Stimulated activated CD4-positive, alpha-beta T cell treated with anti-CD3 and anti-CD28 coated beads, Interleukin-15, amount 100 ng/mL, for 24 hours (primary cell): ENCODE measurements around the gene IL36B.

Experiments
- DNase-seq: peaks from one replicate; pipeline ENCODE4 v3.0.0-alpha.2; 2020

IL36B gene

GRCh38 chr2:113075600-113075999 lies 22.9 kb upstream of the IL36B start:
- DNase-seq, result no peak

GRCh38 chr2:113075030-113075429 lies 22.4 kb upstream of the IL36B start:
- no peak for DNase-seq

DNA sequence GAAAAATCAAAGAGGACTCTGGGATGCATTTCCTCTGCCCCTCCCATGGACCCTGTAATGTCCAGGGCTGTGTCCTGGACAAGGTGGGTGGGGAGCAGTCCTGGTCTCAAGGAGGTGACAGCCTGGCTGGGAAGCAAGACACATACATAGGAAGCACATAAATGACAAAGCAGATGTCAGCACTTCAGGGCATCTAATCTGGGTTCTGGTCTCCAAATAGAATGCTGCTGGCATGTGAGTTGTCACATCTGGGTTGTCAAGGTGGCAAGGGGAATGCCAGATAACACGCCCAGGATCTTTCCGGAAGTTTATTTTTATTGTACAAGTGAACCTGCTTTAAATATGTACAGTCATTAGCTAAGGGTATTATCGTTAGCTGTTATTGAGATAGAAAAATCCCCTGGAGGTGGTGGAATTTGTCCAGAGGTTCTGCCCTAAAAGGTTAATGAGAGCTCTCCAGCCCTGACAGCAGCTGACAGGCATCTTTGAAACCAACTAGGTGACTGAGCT lies 20.7 kb upstream of the IL36B start:
- no peak for DNase-seq

GRCh38 chr2:113072584-113072983 lies 19.9 kb upstream of the IL36B start:
- DNase-seq, result no peak

DNA sequence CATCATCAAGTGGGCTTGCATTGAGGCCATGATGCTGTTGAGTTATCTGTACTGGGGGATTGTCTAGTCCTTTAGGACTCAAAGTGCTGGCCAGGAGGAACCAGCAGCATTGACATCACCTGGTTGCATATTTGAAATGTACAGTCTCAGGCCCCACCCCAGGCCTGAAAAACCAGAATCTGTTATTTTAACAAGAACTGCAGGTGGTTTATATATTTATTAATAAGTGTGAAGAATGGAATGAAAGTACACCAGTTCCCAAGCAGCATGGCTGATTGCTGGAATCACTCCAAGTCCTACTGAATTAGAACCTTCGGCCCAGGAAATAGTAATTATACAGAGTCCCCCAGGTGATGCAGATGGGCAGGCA lies 17.9 kb upstream of the IL36B start:
- DNase-seq, result no peak

DNA sequence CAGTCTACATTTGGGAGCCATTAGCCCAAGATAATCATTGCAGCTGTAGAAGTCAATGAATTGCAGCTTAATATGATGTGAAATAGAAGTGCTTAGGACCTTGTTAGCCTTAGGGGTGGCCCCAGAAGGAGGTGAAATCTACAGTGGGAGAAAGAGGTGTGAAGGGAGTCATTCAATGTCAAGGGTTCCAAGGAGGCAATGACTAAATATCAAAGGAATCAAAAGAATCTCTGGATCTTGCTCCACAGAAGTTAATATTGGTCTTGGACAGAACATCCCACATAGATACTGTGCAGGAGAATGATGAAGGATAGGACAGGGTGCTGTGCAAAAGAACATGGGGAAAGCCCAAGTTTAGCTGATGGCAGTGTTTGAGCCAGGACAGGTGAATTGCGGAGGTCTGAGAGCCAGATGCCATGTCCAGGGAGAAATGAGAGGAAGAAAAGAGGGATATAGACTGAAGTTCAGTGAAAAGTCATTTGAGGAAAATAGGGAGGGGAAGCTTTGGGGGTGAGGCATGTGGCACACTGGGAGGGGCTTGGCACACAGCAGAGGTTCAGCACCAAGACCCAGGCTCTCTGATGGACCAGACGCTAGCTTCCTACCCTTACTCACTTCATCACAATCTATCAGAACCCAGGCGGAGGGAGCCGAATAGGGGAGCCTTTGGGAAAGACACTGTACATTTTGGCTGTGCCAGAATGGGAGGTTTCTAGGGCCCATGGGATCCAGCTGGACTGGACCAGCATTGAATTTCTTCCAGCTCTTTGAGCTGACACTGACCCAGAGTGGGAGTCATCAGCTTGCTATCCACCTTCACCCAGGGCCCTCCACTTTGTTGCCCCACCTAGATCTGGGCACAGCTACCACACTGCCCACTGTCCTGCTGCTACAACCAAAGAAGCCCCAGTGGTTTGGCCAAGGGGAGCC lies 17.3 kb upstream of the IL36B start:
- DNase-seq, result no peak

- no peak for DNase-seq
Measured at GRCh38 chr2:113068706-113069485, 16.2 kb upstream of the IL36B start.

DNA sequence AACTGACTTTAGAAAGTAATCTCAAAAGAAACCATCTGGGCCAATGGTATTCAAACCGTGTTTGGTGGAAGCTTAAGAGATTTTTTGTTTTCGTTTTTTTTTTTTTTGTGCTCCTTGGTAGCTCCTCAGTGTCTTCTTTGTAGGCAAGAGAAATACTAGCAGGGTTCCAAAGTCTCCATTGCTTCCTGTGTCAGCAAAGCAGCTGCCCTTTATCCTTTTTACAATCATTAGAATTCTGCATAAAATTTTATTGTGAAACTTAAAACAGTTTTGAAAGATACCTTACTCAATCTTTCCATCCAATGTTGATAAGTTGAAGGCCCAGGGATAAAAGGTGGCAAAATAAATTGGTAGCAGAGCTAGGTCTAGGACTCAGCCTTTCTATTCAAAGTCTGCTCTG lies 15.6 kb upstream of the IL36B start:
- no peak for DNase-seq

- no peak for DNase-seq
Measured at GRCh38 chr2:113067681-113068080, 15.0 kb upstream of the IL36B start, which contains the start of gene IL1F10. IL1F10 (plus strand) TSS chr2:113067970; CDS start chr2:113072739, 4,769 bp downstream.

DNA sequence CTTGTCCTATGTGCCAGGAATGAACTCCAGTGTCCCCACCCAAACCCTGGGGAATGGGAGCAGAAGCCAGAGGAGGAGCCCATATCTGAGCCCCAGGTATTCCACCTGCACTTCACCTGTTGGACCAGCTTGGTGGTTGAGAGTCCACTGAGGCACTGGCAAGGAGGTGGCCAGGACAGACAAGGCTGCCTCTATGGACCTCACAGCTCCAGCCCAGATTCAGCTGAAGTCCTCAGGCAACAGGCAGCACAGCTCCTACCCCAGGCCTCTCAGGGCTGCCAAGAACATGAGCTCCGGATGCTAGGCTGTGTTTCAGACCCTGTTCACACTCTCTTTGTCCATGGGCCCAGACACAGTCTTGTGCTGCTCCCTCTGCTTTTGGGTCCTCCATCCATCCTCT lies 12.2 kb upstream of the IL36B start:
- no peak for DNase-seq

GRCh38 chr2:113064281-113064680 lies 11.6 kb upstream of the IL36B start:
- DNase-seq, result no peak

- no peak for DNase-seq
Measured at GRCh38 chr2:113061896-113062770, 9.5 kb upstream of the IL36B start.

GRCh38 chr2:113061241-113061640 lies 8.6 kb upstream of the IL36B start:
- no peak for DNase-seq

DNA sequence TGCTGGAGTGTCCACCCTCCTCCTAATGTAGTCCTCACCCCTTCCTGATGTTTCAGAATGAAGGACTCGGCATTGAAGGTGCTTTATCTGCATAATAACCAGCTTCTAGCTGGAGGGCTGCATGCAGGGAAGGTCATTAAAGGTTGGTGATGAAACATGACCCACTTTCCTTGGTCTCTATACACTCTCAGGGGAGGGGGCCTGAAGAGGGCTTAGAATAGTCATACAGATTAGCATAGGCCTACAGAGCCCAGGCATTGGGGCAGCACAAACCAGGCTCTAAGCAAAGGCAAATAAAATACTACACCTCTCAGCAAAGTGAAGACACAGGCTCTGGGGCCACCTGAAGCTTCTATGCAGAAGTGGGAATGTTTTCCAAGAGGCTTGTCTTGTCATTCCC lies 8.1 kb upstream of the IL36B start:
- no peak for DNase-seq

DNA sequence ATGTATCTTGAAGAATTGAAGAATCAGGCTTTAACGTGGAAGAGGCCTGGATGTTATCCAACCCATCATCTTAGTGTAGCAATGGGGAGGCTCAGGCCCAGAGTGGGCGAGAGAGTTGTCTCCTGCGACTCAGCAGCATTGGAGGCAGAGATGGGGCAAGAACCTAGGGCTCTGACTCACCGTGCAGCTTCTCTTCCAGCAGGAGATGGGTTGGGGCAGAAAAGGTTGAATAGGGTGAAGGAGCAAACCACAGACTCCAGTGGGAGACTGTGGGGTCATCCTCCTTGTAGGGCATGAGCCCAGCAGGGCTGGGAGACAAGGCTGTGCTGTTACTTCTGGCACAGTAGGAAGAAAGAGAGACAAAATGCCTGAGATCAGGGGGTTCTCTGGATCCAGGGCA lies 7.7 kb upstream of the IL36B start:
- DNase-seq, result no peak

GRCh38 chr2:113058998-113059960 lies 6.6 kb upstream of the IL36B start, which contains the start of gene IL36RN:
IL36RN (plus strand) TSS chr2:113059198; CDS start chr2:113059439, 241 bp downstream.
- no peak for DNase-seq

GRCh38 chr2:113058411-113058994 lies 5.8 kb upstream of the IL36B start:
- DNase-seq, result no peak

GRCh38 chr2:113057117-113057516 lies 4.5 kb upstream of the IL36B start:
- no peak for DNase-seq

DNA sequence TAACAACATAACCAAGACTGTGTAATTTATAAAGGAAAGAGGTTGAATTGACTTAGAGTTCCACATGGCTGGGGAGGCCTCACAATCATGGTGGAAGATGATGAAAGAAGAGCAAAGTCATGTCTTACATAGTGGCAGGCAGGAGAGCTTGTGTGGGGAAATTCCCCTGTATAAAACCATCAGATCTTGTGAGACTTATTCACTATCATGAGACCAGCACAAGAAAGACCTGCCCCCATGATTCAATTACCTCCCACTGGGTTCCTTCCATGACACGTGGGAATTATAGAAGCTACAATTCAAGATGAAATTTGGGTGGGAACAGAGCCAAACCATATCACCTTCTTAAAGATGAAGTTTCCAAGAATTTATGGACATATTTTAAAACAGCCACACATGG lies 3.9 kb upstream of the IL36B start:
- no peak for DNase-seq

GRCh38 chr2:113054066-113054465 lies 1.4 kb upstream of the IL36B start:
- DNase-seq, result no peak

DNA sequence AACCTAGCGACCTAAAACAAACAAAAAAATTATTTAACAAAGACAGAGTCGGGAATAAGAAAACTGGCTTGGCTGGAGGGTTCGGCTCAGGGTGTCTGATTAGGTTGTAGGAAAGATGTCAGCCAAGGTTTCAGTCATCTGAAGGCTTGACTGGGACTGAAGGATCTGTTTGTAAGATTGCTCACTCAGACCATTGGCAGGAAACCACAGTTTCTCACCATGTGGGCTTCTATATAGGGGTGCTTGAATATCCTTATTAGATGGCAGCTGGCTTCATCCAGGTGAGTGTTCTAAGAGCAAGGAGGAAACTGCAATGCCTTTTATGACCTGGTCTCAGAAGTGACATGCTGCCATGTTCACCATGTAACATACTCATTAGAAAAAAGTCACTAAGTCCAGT lies 999 bp upstream of the IL36B start:
- no peak for DNase-seq
